H1 (cell line): ENCODE data around the gene GPA33. TPM values are rescaled to one million over a fixed set of nuclear protein-coding genes. Genes with fewer than 3 reads are reported as not detected.

Experiments used
- CTCF ChIA-PET: fragments of 300-600 bp; sonication (Branson Sonifier 250); formaldehyde crosslinking; loops from one replicate; lab custom pipeline; 2021; ENCODE audit not compliant: partially characterized antibody; lab: Charles Lee
- POLR2A ChIA-PET: fragments of 300-600 bp; sonication (Branson Sonifier 250); formaldehyde crosslinking; loops from one replicate; lab custom pipeline; 2021; ENCODE audit warnings: inconsistent platforms; ENCODE audit not compliant: partially characterized antibody; lab: Charles Lee
- DNase-seq, 2 experiments: peaks; one replicate each; pipeline versions ENCODE4 v3.0.0 to v3.0.0-alpha.2; 2010 to 2022; ENCODE audit warnings: low spot score in 2 of 2, low read depth in 1 of 2, mixed read lengths in 1 of 2
- FAIRE-seq: peaks from 2 replicates; lab custom pipeline; 2011; peaks lifted over from hg19 to GRCh38; lab: Jason Lieb, UNC
- H2AFZ ChIP-seq: 2 replicates; pipeline ENCODE4 v1.8.1; 2012; ENCODE audit warnings: low read length, inconsistent platforms
- H2AK5ac ChIP-seq: 2 replicates; pipeline ENCODE4 v1.6.1; 2013; ENCODE audit warnings: low read depth, low read length
- H2BK120ac ChIP-seq: replicated peaks from 2 replicates; pipeline ENCODE3; 2013; ENCODE audit warnings: low read depth, low read length, inconsistent platforms
- H2BK12ac ChIP-seq: 2 replicates; pipeline ENCODE4 v1.6.1; 2013; ENCODE audit warnings: low read depth, low read length
- H2BK15ac ChIP-seq: 2 replicates; pipeline ENCODE4 v1.6.1; 2013; ENCODE audit warnings: low read length
- H2BK20ac ChIP-seq: 2 replicates; pipeline ENCODE4 v1.6.1; 2013; ENCODE audit warnings: low read length
- H2BK5ac ChIP-seq: 2 replicates; pipeline ENCODE4 v1.6.1; 2013; ENCODE audit warnings: low read depth, low read length
- H3K14ac ChIP-seq: 2 replicates; pipeline ENCODE4 v1.6.1; 2013; ENCODE audit warnings: inconsistent platforms; ENCODE audit not compliant: insufficient read length
- H3K18ac ChIP-seq: 2 replicates; pipeline ENCODE4 v1.6.1; 2013; ENCODE audit warnings: low read length; ENCODE audit errors: extremely low read depth
- H3K23ac ChIP-seq: 2 replicates; pipeline ENCODE4 v1.6.1; 2013; ENCODE audit warnings: inconsistent platforms; ENCODE audit not compliant: insufficient read length
- H3K23me2 ChIP-seq: 2 replicates; pipeline ENCODE4 v1.6.1; 2013; ENCODE audit warnings: low read depth, low read length
- H3K27ac ChIP-seq: 2 replicates; pipeline ENCODE4 v1.6.1; 2011; ENCODE audit warnings: low read depth, low read length, inconsistent platforms
- H3K27me3 ChIP-seq, 4 experiments: replicated peaks in 1 of 4; 1 replicate in 1 of 4; 2 replicates in 3 of 4; pipeline versions ENCODE4 v1.6.1 to v1.8.1; 2011 to 2013; ENCODE audit warnings: low read length in 3 of 4, mild to moderate bottlenecking in 3 of 4, inconsistent platforms in 2 of 4, mixed read lengths in 2 of 4, moderate library complexity in 1 of 4; ENCODE audit not compliant: control insufficient read depth in 3 of 4, insufficient read depth in 3 of 4; ENCODE audit errors: extremely low read depth in 1 of 4
- H3K36me3 ChIP-seq, 4 experiments: 2 replicates each; pipeline versions ENCODE4 v1.6.1 to v1.8.1; 2011 to 2013; ENCODE audit warnings: mild to moderate bottlenecking in 4 of 4, low read length in 3 of 4, moderate library complexity in 2 of 4, control low read depth in 1 of 4, inconsistent platforms in 1 of 4; ENCODE audit not compliant: insufficient read depth in 4 of 4, control insufficient read depth in 2 of 4
- H3K4ac ChIP-seq: replicated peaks from 2 replicates; pipeline ENCODE3; 2013; ENCODE audit warnings: low read length, low read depth, mixed read lengths, inconsistent platforms; ENCODE audit not compliant: insufficient read length
- H3K4me1 ChIP-seq, 4 experiments: replicated peaks in 1 of 4; 1 replicate in 1 of 4; 2 replicates in 3 of 4; pipeline versions ENCODE4 v1.6.1 to v1.8.1; 2011 to 2013; ENCODE audit warnings: low read length in 3 of 4, inconsistent platforms in 2 of 4, mixed read lengths in 1 of 4; ENCODE audit not compliant: insufficient read depth in 4 of 4, control insufficient read depth in 3 of 4
- H3K4me2 ChIP-seq, 2 experiments: 2 replicates each; pipeline versions ENCODE4 v1.6.1 to v1.8.1; 2011 to 2013; ENCODE audit warnings: low read depth in 2 of 2, low read length in 2 of 2, control low read depth in 1 of 2, inconsistent platforms in 1 of 2, mild to moderate bottlenecking in 1 of 2; ENCODE audit not compliant: insufficient read depth in 1 of 2
- H3K4me3 ChIP-seq, 4 experiments: fragments of 200-600, 300-600 bp in 1 of 4; sonication (generic), shearing (Covaris generic), sonication (Bioruptor Twin) in 1 of 4; 2 replicates each; pipeline versions ENCODE4 v1.5.1 to v1.8.1; 2011 to 2016; ENCODE audit warnings: low read length in 4 of 4, low read depth in 3 of 4, control low read depth in 2 of 4, inconsistent platforms in 2 of 4, mild to moderate bottlenecking in 2 of 4, mixed read lengths in 1 of 4, moderate library complexity in 1 of 4; ENCODE audit not compliant: insufficient read depth in 2 of 4; ENCODE audit errors: extremely low read depth in 1 of 4
- H3K56ac ChIP-seq: replicated peaks from 2 replicates; pipeline ENCODE3; 2013; ENCODE audit warnings: low read depth, mild to moderate bottlenecking, mixed read lengths, low read length, inconsistent platforms; ENCODE audit not compliant: insufficient read length
- H3K79me1 ChIP-seq: 2 replicates; pipeline ENCODE4 v1.6.1; 2013; ENCODE audit warnings: low read depth, low read length, control low read depth
- H3K79me2 ChIP-seq, 2 experiments: 2 replicates each; pipeline versions ENCODE4 v1.6.1 to v1.8.1; 2012 to 2013; ENCODE audit warnings: low read length in 2 of 2, mild to moderate bottlenecking in 2 of 2, inconsistent platforms in 1 of 2; ENCODE audit not compliant: insufficient read depth in 2 of 2, control insufficient read depth in 1 of 2
- H3K9ac ChIP-seq, 4 experiments: replicated peaks in 1 of 4; 1 replicate in 1 of 4; 2 replicates in 3 of 4; pipeline versions ENCODE4 v1.6.1 to v1.8.1; 2011 to 2013; ENCODE audit warnings: low read depth in 3 of 4, low read length in 3 of 4, control low read depth in 2 of 4, mild to moderate bottlenecking in 2 of 4, moderate library complexity in 2 of 4, inconsistent platforms in 1 of 4; ENCODE audit errors: extremely low read depth in 1 of 4
- H3K9me3 ChIP-seq, 2 experiments: 2 replicates each; pipeline versions ENCODE4 v1.6.1 to v1.8.1; 2012 to 2013; ENCODE audit warnings: mild to moderate bottlenecking in 2 of 2, moderate library complexity in 2 of 2, control low read depth in 1 of 2, inconsistent platforms in 1 of 2, low read depth in 1 of 2, low read length in 1 of 2, mixed read lengths in 1 of 2; ENCODE audit not compliant: insufficient read depth in 2 of 2
- H4K20me1 ChIP-seq, 2 experiments: replicated peaks in 1 of 2; 2 replicates each; pipeline versions ENCODE3 to v1.8.1; 2011 to 2013; ENCODE audit warnings: inconsistent platforms in 2 of 2, low read length in 2 of 2, mild to moderate bottlenecking in 1 of 2; ENCODE audit not compliant: insufficient read depth in 2 of 2, control insufficient read depth in 1 of 2
- H4K5ac ChIP-seq: 2 replicates; pipeline ENCODE4 v1.6.1; 2013; ENCODE audit warnings: low read length, low read depth, mixed read lengths, inconsistent platforms; ENCODE audit not compliant: insufficient read length
- H4K8ac ChIP-seq: 2 replicates; pipeline ENCODE4 v1.8.0; 2013; ENCODE audit warnings: mild to moderate bottlenecking, moderate library complexity, low read length, inconsistent platforms; ENCODE audit not compliant: insufficient read depth; ENCODE audit errors: extremely low read depth
- H4K91ac ChIP-seq: replicated peaks from 2 replicates; pipeline ENCODE3; 2013; ENCODE audit warnings: low read length, mixed read lengths, inconsistent platforms; ENCODE audit not compliant: insufficient read length
- ATF2 ChIP-seq: IDR thresholded peaks from 2 replicates; pipeline ENCODE4 v1.6.1; 2012; ENCODE audit warnings: low read length, inconsistent platforms
- E2F6 ChIP-seq: IDR thresholded peaks from 2 replicates; pipeline ENCODE4 v1.6.1; 2012; ENCODE audit warnings: inconsistent platforms
- GABPA ChIP-seq: IDR thresholded peaks from 2 replicates; pipeline ENCODE4 v1.6.1; 2011; ENCODE audit warnings: mild to moderate bottlenecking, low read length, moderate library complexity, borderline replicate concordance; ENCODE audit not compliant: insufficient read depth
- MAFK ChIP-seq: IDR thresholded peaks from 2 replicates; pipeline ENCODE4 v1.6.1; 2012; ENCODE audit warnings: low read depth, mild to moderate bottlenecking, improper control_type of control experiment, low read length
- RBBP5 ChIP-seq: IDR thresholded peaks from 2 replicates; pipeline ENCODE4 v1.7.1; 2012; ENCODE audit warnings: low read depth, mild to moderate bottlenecking, inconsistent platforms, low read length, moderate library complexity, borderline replicate concordance
- WGBS, 2 experiments: shearing (Covaris generic) in 1 of 2; methylation state at CpG; one replicate each; pipeline versions ENCODE4 v1.1.6 to v1.1.7; 2013 to 2015; ENCODE audit warnings: low lambda C conversion rate in 2 of 2, mixed read lengths in 2 of 2, inconsistent platforms in 1 of 2, low coverage in 1 of 2, missing lambda C conversion rate in 1 of 2; ENCODE audit not compliant: insufficient replicate concordance in 2 of 2, insufficient coverage in 1 of 2, insufficient read length in 1 of 2; ENCODE audit errors: extremely low coverage in 1 of 2, missing lambda C conversion rate in 1 of 2; 5-methylcytosine and 5-hydroxymethylcytosine counted together
- polyA plus RNA-seq, 7 experiments: library from polyadenylated mRNA; depleted of rRNA in 3 of 7; stranded (reverse) in 5 of 7; unstranded in 2 of 7; fragments of >200 nt in 5 of 7; fragments of 200-250 nt in 2 of 7; gene quantifications; 1 replicate in 5 of 7; 2 replicates in 1 of 7; 4 replicates in 1 of 7; pipeline versions ENCODE4 v1.2.1 to v1.2.3, GENCODE V29; 2011 to 2013; ENCODE audit warnings: missing spikeins in 2 of 7, mixed read lengths in 2 of 7
- total RNA-seq: library from RNA; stranded (reverse); fragmentation: NEBNext Ultra II Directional; extraction: Animal tissue kit (Norgen Biotek cat#: 25700); gene quantifications from 2 replicates; pipeline ENCODE4 v1.2.1, GENCODE V29; 2021

The GPA33 gene
- total and polyA plus RNA-seq, 2 of the 8 experiments (the other 6 are each of a cell fraction or from before 2014, with no cell fraction given), result 0.19 to 0.67 TPM

- TF ChIP-seq RBBP5, result no peak
- TF ChIP-seq ATF2, result no peak
- no peak for TF ChIP-seq GABPA
- no peak for TF ChIP-seq E2F6
- no peak for TF ChIP-seq MAFK
- Histone ChIP-seq H3K79me1 (no peaks in the 10 kb centered on the region), H3K4me1 (peaks cover under 1 to 4% (median under 1%) of the 10 kb centered on the region in 4 experiments; a peak in 4 of 7 replicates), H3K9ac (no peak overlapping the region), H4K8ac (no peak overlapping the region), H3K9me3 (peaks cover 0 to 4% of the 10 kb centered on the region in 2 experiments; a peak in 2 of 4 replicates), H3K56ac (no peak overlapping the region), H3K23me2 (peaks cover 2% of the 10 kb centered on the region; the same call in 1 of the 2 replicates), H3K79me2 (no peaks in the 10 kb centered on the region), H3K4me3 (no peak overlapping the region), H3K27me3 (no peaks in the 10 kb centered on the region), H3K36me3 (no peaks in the 10 kb centered on the region), H2BK15ac (no peak overlapping the region), H4K5ac (no peak overlapping the region), H2BK12ac (no peak overlapping the region), H2BK120ac (no peak overlapping the region), H3K27ac (no peak overlapping the region), H3K4ac (no peak overlapping the region), H2AK5ac (no peak overlapping the region), H2AFZ (no peak overlapping the region), H4K91ac (no peak overlapping the region), H3K14ac (no peak overlapping the region), H2BK5ac (no peak overlapping the region), H2BK20ac (no peak overlapping the region), H3K18ac (no peak overlapping the region), H3K4me2 (no peak overlapping the region), H4K20me1 (no peaks in the 10 kb centered on the region), H3K23ac (no peak overlapping the region)
- 80% methylated on average over 6 of the region's 6 CpGs; no CpG with 5 or more reads in 1 of the 2 experiments for WGBS, 2 experiments
- FAIRE-seq, result no peak
- POLR2A ChIA-PET, result no interaction called here
- CTCF ChIA-PET, result interaction anchor here (0.6 to 3.0 kb wide), 6 partner anchors 10 to 39 kb away, joined by 3 to 16 read pairs (median 4); no protein-coding TSS in a partner anchor
- DNase-seq, result no peak
Measured at GRCh38 chr1:167088746-167089417, 1.3 kb downstream of the GPA33 start.
